GM12891 (cell line): Measurements from ENCODE around the gene SHROOM3.

Experiments
- DNase-seq: peaks from one replicate; pipeline ENCODE4 v3.0.0; 2011; ENCODE audit warnings: low spot score; ENCODE audit not compliant: insufficient read length
- FAIRE-seq: peaks from 2 replicates; lab custom pipeline; 2011; peaks lifted over from hg19 to GRCh38; lab: Jason Lieb, UNC
- PAX5 ChIP-seq: IDR thresholded peaks from 2 replicates; pipeline ENCODE4 v1.6.1; 2011; ENCODE audit warnings: low read length, moderate library complexity, mild to moderate bottlenecking; ENCODE audit not compliant: insufficient read depth, severe bottlenecking
- POLR2A ChIP-seq: IDR thresholded peaks from 2 replicates; pipeline ENCODE4 v1.6.1; 2011; ENCODE audit warnings: low read depth, low read length, control low read depth
- POLR2AphosphoS5 ChIP-seq: IDR thresholded peaks from 2 replicates; pipeline ENCODE4 v1.6.1; 2011; ENCODE audit warnings: low read depth, low read length, control low read depth
- POU2F2 ChIP-seq: IDR thresholded peaks from 2 replicates; pipeline ENCODE4 v1.6.1; 2011; ENCODE audit warnings: low read depth, mild to moderate bottlenecking, control low read depth, low read length, moderate library complexity
- SPI1 ChIP-seq: IDR thresholded peaks from 2 replicates; pipeline ENCODE4 v1.6.1; 2011; ENCODE audit warnings: low read depth, low read length, control low read depth
- TAF1 ChIP-seq: IDR thresholded peaks from 2 replicates; pipeline ENCODE4 v1.6.1; 2011; ENCODE audit warnings: low read depth, low read length, control low read depth

SHROOM3 gene

DNA sequence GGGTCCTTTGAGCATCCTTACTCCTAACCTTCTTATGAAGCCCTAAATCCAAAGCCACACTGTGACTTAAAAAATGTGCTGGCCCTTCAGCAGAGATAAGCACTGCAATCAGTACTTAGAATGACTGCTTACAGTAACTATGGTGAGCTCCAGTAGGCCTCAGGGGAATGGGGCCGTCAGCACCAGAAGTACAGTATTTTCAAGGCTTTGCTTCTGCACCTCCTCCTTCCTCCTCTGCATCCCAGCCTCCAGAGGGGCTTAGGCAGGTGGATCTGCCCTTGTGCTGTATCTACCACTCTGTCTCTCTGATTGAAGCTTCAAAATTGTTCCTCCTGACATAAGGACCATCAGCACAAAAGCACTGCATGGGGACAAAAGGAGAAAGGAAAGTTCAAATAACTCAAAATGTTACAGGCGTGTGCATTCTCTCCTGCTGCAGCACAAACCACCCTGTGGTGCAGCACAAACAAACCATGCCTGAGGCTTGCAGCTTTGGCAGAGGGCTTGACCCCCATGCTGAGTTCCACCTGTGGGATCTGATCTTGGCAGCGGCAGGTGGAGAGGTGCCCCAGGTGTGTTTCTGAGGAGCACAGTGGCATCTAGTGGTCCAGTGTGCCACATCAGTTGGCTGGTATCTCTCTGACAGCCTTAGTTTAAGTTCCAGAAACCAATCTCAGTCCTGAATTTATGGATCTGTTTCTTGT is 298.2 kb downstream of the SHROOM3 start:
- no peak for DNase-seq
- FAIRE-seq = no peak
- no peak for TF ChIP-seq POU2F2
- TF ChIP-seq SPI1 = no peak
- no peak for TF ChIP-seq TAF1
- no peak for TF ChIP-seq PAX5
- no peak for TF ChIP-seq POLR2AphosphoS5
- TF ChIP-seq POLR2A = no peak

DNA sequence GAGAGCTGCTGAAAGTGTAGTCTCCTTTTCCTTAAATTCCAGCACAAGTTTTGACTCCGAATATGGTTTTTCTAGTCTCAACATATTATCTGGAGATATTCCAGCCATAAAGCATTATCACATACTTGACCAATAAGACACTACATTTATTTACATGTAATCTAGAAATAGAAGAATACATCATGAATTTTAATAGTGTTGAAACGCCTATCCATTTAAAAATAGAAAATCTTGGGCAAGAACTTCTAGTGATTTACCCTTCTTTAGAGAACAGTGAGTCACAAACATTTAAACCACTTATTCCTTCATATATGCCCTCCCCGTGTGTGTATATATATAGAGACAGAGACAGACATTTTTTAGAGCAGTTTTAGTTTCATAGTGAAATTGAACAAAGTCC is 301.4 kb downstream of the SHROOM3 start:
- TF ChIP-seq TAF1 = no peak
- no peak for TF ChIP-seq POLR2A
- TF ChIP-seq POU2F2 = no peak
- TF ChIP-seq SPI1 = no peak
- no peak for TF ChIP-seq PAX5
- no peak for TF ChIP-seq POLR2AphosphoS5
- DNase-seq = no peak
- FAIRE-seq = no peak

DNA sequence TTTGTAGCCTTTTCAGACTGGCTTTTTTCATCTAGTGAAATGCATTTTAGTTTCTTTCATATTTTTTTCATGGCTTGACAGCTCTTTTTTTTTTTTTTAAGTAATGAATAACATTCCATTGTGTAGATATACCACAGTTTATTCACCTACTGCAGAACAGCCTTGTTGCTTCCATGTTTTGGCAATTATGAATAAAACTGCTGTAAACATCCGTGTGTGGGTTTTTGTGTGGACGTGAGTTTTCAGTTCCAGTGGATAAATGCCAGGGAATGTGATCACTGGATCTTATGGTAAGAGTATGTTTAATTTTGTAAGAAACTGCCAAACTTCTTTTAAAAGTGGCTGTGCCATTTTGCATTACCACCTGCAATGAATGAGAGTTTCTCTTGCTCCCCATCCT is 302.2 kb downstream of the SHROOM3 start:
- FAIRE-seq = no peak
- no peak for DNase-seq
- TF ChIP-seq TAF1 = no peak
- no peak for TF ChIP-seq POLR2A
- no peak for TF ChIP-seq SPI1
- TF ChIP-seq POLR2AphosphoS5 = no peak
- TF ChIP-seq PAX5 = no peak

DNA sequence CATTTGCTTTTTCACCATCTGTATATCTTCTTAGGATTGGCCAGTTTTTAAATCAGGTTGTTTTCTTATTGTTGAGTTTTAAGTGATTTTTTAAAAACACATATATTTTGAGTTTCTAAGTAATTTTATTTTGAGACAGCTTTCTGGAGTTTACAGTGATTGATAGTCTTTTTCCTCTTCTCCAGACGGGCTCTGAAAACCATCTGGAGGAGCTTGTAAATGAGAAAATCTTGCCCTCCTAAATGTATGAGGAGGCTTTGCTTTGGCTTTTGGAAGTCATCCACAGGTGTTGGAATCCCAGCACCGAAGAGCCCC is 302.7 kb downstream of the SHROOM3 start:
- no peak for DNase-seq
- TF ChIP-seq SPI1 (no peak), POLR2AphosphoS5 (no peak), TAF1 (no peak), POU2F2 (no peak), PAX5 (no peak), POLR2A (no peak)
- no peak for FAIRE-seq

DNA sequence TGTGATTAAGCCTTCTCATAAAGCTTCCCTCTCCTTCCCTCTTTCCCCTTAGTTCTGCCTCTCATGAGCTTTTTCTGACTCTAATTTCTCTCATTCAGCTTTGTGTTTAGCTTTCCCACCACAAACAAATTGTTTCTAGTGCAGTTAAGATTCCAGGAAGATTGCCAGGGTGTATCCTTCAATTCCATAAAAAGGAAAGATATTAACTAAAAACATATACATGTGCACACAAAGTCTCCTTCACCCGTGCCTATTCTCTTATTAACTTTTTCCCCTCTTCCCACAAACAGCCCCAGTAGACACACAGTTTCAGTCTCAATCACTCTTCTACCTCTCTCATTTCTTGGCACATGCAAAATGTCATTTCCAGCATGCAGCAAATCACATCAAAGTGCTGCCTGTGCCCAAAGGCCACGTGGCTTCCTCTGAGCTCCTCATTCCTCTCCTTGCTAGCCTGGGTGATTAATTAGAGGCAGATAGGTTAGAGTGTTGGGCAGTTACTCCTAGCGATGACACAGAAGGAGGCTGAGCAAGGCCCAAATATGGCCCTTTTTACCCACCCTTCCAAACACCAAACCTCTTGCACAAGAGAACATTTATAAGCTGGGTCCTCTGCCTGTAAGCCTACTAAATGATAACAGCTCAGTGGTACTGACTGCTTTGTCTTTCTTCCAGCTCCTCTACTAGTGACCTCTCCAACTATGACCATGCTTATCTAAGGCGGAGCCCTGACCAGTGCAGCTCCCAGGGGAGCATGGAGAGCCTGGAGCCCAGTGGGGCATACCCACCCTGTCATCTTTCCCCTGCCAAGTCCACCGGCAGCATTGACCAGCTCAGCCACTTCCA is 303.3 kb downstream of the SHROOM3 start:
- TF ChIP-seq PAX5 (no peak), POLR2AphosphoS5 (no peak), SPI1 (no peak), POLR2A (no peak), TAF1 (no peak), POU2F2 (no peak)
- no peak for DNase-seq
- no peak for FAIRE-seq

DNA sequence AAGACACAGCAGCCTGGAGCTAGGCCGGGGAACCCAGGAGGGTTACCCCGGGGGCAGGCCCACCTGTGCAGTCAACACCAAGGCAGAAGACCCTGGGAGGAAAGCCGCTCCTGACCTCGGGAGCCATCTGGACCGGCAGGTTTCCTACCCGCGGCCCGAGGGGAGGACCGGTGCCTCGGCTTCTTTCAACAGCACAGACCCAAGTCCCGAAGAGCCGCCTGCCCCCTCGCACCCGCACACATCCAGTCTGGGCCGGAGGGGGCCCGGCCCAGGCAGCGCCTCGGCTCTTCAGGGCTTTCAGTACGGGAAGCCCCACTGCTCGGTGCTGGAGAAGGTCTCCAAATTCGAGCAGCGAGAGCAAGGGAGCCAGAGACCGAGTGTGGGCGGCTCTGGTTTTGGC is 305.2 kb downstream of the SHROOM3 start:
- no peak for FAIRE-seq
- TF ChIP-seq TAF1 = no peak
- TF ChIP-seq POLR2A = no peak
- TF ChIP-seq POLR2AphosphoS5 = no peak
- no peak for TF ChIP-seq PAX5
- no peak for TF ChIP-seq SPI1
- TF ChIP-seq POU2F2 = no peak
- no peak for DNase-seq

DNA sequence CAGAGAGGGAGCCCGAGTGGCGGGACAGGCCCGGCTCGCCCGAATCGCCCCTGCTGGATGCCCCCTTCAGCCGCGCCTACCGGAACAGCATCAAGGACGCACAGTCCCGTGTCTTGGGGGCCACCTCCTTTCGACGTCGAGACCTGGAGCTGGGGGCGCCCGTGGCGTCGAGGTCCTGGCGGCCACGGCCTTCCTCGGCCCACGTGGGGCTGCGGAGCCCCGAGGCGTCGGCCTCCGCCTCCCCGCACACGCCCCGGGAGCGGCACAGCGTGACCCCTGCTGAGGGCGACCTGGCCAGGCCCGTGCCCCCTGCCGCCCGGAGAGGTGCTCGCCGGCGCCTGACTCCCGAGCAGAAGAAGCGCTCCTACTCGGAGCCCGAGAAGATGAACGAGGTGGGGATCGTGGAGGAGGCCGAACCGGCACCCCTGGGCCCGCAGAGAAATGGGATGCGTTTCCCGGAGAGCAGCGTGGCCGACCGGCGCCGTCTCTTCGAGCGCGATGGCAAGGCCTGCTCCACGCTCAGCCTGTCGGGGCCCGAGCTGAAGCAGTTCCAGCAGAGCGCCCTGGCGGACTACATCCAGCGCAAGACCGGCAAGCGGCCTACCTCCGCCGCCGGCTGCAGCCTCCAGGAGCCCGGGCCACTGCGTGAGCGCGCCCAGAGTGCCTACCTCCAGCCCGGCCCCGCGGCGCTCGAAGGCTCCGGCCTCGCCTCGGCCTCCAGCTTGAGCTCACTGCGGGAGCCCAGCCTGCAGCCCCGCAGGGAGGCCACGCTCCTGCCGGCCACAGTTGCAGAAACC is 306.0 kb downstream of the SHROOM3 start:
- DNase-seq (no peak), FAIRE-seq (no peak)
- TF ChIP-seq SPI1 (no peak), TAF1 (no peak), PAX5 (no peak), POLR2A (no peak), POU2F2 (no peak), POLR2AphosphoS5 (no peak)

DNA sequence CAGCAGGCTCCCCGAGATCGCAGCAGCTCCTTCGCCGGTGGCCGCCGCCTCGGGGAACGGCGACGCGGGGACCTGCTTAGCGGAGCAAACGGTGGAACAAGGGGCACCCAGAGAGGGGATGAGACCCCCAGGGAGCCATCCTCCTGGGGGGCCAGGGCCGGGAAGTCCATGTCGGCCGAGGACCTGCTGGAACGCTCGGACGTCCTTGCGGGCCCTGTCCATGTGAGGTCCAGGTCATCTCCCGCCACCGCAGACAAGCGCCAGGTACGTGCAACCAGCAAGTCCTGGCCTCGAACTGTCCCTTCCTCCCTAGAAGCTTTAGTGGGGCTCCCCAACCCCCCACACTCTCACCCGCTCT is 306.6 kb downstream of the SHROOM3 start:
- FAIRE-seq (no peak), DNase-seq (no peak)
- no peak for TF ChIP-seq POLR2AphosphoS5
- TF ChIP-seq SPI1 = no peak

DNA sequence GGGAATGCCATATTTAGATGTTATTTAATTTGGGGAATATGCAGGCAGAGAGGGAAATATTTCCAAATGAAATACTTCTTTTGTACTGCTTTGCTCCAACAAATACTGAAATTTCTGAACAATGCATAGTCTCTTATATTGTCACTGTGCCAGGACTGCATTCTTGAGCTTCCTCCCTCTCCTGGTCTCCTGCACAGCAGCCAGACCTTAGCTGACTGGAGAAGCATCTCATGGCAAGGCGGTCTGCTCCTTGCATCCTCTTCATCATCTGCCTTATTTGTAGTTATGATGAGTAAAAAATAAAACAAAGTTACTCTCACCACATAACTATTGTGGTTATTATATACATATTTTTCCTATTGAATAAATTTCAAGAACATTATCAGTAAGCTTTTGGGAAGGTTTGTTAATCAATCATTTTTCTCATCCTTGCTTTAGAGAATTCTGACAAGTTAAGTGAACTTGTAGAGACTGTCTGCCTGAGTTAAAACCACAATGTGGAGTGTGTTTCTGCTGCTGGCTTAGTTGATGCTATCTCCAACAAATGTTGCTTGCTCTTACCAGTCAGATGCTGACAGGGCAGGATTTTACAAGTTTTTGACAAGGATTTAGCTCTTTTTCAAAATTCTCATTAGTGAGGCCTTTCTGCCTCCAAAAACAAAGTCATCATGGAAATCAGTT is 309.4 kb downstream of the SHROOM3 start:
- TF ChIP-seq PAX5 = no peak
- TF ChIP-seq SPI1 = no peak
- TF ChIP-seq POLR2AphosphoS5 = no peak
- TF ChIP-seq TAF1 = no peak
- no peak for TF ChIP-seq POU2F2
- TF ChIP-seq POLR2A = no peak
- DNase-seq = no peak
- no peak for FAIRE-seq
